Measurements from ENCODE around the gene KLHL22. TPM values are rescaled to one million over a fixed set of nuclear protein-coding genes. Genes with fewer than 3 reads are reported as not detected.

Gene KLHL22
- total and polyA plus RNA-seq, 2 of the 8 experiments (the other 6 are each of a cell fraction or from before 2014, with no cell fraction given): 9.4 to 16.2 TPM

DNA sequence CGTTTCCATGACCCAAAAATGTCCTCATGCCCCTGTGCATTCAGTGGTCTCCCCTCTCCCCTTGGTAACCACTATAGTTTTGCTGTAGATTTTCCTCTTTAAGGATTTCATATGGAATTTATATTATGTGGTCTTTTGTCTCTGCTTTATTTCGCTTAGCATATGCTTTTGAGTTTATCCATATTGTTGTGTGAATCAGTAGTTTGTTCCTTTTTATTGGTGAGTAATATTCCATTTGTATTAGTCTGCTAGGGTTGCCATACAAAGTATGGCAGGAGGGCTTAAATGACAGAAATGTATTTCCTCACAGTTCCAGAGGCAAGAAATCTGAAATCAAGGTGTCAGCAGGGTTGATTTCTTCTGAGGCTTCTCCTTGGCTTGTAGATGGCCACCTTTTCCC lies 98.1 kb downstream of the KLHL22 start:
- H3K4me2 ChIP-seq (ENCODE audit: insufficient read depth in 1 of 2, low read depth in 2 of 2, low read length in 2 of 2): no peak overlapping the region
- H2BK5ac ChIP-seq (ENCODE audit: low read depth, low read length): no peak overlapping the region
- no peak for DNase-seq (ENCODE audit: low read depth in 1 of 2, low spot score in 2 of 2)
- ChIA-PET POLR2A (ENCODE audit: partially characterized antibody) (no interaction called here), CTCF (ENCODE audit: partially characterized antibody) (no interaction called here)
- peaks cover 4 to 50% of the 10 kb centered on the region in 2 experiments; a peak in 3 of 4 replicates for H3K79me2 ChIP-seq (ENCODE audit: control insufficient read depth in 1 of 2, insufficient read depth in 2 of 2, low read length in 2 of 2)
- H3K14ac ChIP-seq (ENCODE audit: insufficient read length): no peak overlapping the region
- H2AK5ac ChIP-seq (ENCODE audit: low read depth, low read length): no peak overlapping the region
- H3K4me1 ChIP-seq (replicated peaks in 1 of 4; ENCODE audit: control insufficient read depth in 3 of 4, insufficient read depth in 4 of 4, low read length in 3 of 4): peaks cover 0 to 10% (median 8%) of the 10 kb centered on the region in 4 experiments; a peak in 5 of 7 replicates
- no peak overlapping the region for H4K8ac ChIP-seq (ENCODE audit: extremely low read depth, insufficient read depth, low read length)
- no peak overlapping the region for H2BK120ac ChIP-seq (replicated peaks; ENCODE audit: low read depth, low read length)
- no peak overlapping the region for H2BK12ac ChIP-seq (ENCODE audit: low read depth, low read length)
- H3K27ac ChIP-seq (ENCODE audit: low read depth, low read length): no peak overlapping the region
- no peak overlapping the region for H4K5ac ChIP-seq (ENCODE audit: insufficient read length, low read depth, low read length)
- 83% methylated on average over 2 of the region's 2 CpGs; no CpG with 5 or more reads in 1 of the 2 experiments for WGBS, 2 experiments (ENCODE audit: extremely low coverage in 1 of 2, insufficient coverage in 1 of 2, insufficient read length in 1 of 2, insufficient replicate concordance in 2 of 2, low coverage in 1 of 2, low lambda C conversion rate in 2 of 2, missing lambda C conversion rate in 1 of 2)
- H3K4ac ChIP-seq (replicated peaks; ENCODE audit: insufficient read length, low read depth, low read length): no peak overlapping the region
- H3K27me3 ChIP-seq (replicated peaks in 1 of 4; ENCODE audit: control insufficient read depth in 3 of 4, extremely low read depth in 1 of 4, insufficient read depth in 3 of 4, low read length in 3 of 4): no peaks in the 10 kb centered on the region
- H3K18ac ChIP-seq (ENCODE audit: extremely low read depth, low read length): no peak overlapping the region
- peaks cover 2 to 17% of the 10 kb centered on the region in 2 experiments for H4K20me1 ChIP-seq (replicated peaks in 1 of 2; ENCODE audit: control insufficient read depth in 1 of 2, insufficient read depth in 2 of 2, low read length in 2 of 2)
- H3K23me2 ChIP-seq (ENCODE audit: low read depth, low read length): peaks cover 5% of the 10 kb centered on the region; the same call in 1 of the 2 replicates
- FAIRE-seq: no peak
- no peak overlapping the region for H2BK15ac ChIP-seq (ENCODE audit: low read length)
- no peak overlapping the region for H2BK20ac ChIP-seq (ENCODE audit: low read length)
- H2AFZ ChIP-seq (ENCODE audit: low read length): no peak overlapping the region
- no peak overlapping the region for H3K23ac ChIP-seq (ENCODE audit: insufficient read length)
- no peak overlapping the region for H3K9ac ChIP-seq (replicated peaks in 1 of 4; ENCODE audit: extremely low read depth in 1 of 4, low read depth in 3 of 4, low read length in 3 of 4)
- H3K36me3 ChIP-seq (ENCODE audit: control insufficient read depth in 2 of 4, insufficient read depth in 4 of 4, low read length in 3 of 4): no peaks in the 10 kb centered on the region; a peak in 4 of 8 replicates
- no peak overlapping the region for H3K56ac ChIP-seq (replicated peaks; ENCODE audit: insufficient read length, low read depth, low read length)
- H3K4me3 ChIP-seq (ENCODE audit: extremely low read depth in 1 of 4, insufficient read depth in 2 of 4, low read depth in 3 of 4, low read length in 4 of 4): no peak overlapping the region
- no peak overlapping the region for H4K91ac ChIP-seq (replicated peaks; ENCODE audit: insufficient read length, low read length)
- no peaks in the 10 kb centered on the region for H3K9me3 ChIP-seq (ENCODE audit: insufficient read depth in 2 of 2, low read depth in 1 of 2, low read length in 1 of 2)
- peaks cover 15% of the 10 kb centered on the region for H3K79me1 ChIP-seq (ENCODE audit: low read depth, low read length)
- TF ChIP-seq BCL11A (IDR thresholded peaks at IDR 0.05; ENCODE audit: low read depth in 2 of 2, low read length in 2 of 2): no peak
- TF ChIP-seq, protein P1, sequence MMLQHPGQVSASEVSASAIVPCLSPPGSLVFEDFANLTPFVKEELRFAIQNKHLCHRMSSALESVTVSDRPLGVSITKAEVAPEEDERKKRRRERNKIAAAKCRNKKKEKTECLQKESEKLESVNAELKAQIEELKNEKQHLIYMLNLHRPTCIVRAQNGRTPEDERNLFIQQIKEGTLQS (IDR thresholded peaks at IDR 0.05; ENCODE audit: insufficient read depth, low read depth, low read length): no peak
- no peak for TF ChIP-seq CEBPB (IDR thresholded peaks at IDR 0.05; ENCODE audit: low read depth, low read length)
- TF ChIP-seq, protein P2, sequence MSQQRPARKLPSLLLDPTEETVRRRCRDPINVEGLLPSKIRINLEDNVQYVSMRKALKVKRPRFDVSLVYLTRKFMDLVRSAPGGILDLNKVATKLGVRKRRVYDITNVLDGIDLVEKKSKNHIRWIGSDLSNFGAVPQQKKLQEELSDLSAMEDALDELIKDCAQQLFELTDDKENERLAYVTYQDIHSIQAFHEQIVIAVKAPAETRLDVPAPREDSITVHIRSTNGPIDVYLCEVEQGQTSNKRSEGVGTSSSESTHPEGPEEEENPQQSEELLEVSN (IDR thresholded peaks at IDR 0.05): no peak
- no peak for TF ChIP-seq PHF8 (conservative IDR thresholded peaks at IDR 0.05; ENCODE audit: low read depth, low read length)
- TF ChIP-seq EGR1 (IDR thresholded peaks at IDR 0.05; ENCODE audit: borderline replicate concordance, low read depth, low read length): no peak
- TF ChIP-seq RNF2 (IDR thresholded peaks at IDR 0.05; ENCODE audit: borderline replicate concordance, low read depth, low read length, missing control alignments, poor library complexity, severe bottlenecking): no peak
- TF ChIP-seq, protein P3, sequence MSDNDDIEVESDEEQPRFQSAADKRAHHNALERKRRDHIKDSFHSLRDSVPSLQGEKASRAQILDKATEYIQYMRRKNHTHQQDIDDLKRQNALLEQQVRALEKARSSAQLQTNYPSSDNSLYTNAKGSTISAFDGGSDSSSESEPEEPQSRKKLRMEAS (IDR thresholded peaks at IDR 0.05): no peak
- no peak for TF ChIP-seq KDM4A (IDR thresholded peaks at IDR 0.05; ENCODE audit: low read depth, low read length, severe bottlenecking)
- no peak for TF ChIP-seq RFX5 (IDR thresholded peaks at IDR 0.05; ENCODE audit: borderline replicate concordance, low read depth, low read length)
- TF ChIP-seq CBX5 (IDR thresholded peaks at IDR 0.05; ENCODE audit: low read depth, low read length): no peak
- TF ChIP-seq SIRT6 (IDR thresholded peaks at IDR 0.05; ENCODE audit: low read length): no peak
- no peak for TF ChIP-seq POU5F1 (IDR thresholded peaks at IDR 0.05; ENCODE audit: low read depth, low read length)

Data from H1 (cell line).